ENCODE results near the gene DIDO1.
"Not testable (repeated sequence)": the region's sequence is repeated elsewhere in the genome, so short reads cannot be mapped to it uniquely, and the experiment has no call there.

DIDO1 gene

GRCh38 chr20:62873280-62873679 is 53.0 kb downstream of the DIDO1 start:
- Mint-ChIP-seq H3K9me3 (no peaks in the 10 kb centered on the region), H3K4me3 (no peak overlapping the region), H3K27me3 (no peaks in the 10 kb centered on the region), H3K36me3 (ENCODE audit: low read depth) (peaks cover 2% of the 10 kb centered on the region), H3K4me1 (ENCODE audit: low read depth) (peaks cover 16% of the 10 kb centered on the region), H3K27ac (no peak overlapping the region)
- DNase-seq = no peak

GRCh38 chr20:62872862-62873261 is 53.4 kb downstream of the DIDO1 start:
- H3K4me3 Mint-ChIP-seq = no peak overlapping the region
- DNase-seq = no peak
- H3K9me3 Mint-ChIP-seq = no peaks in the 10 kb centered on the region
- H3K36me3 Mint-ChIP-seq (ENCODE audit: low read depth) = no peaks in the 10 kb centered on the region
- no peak overlapping the region for H3K27ac Mint-ChIP-seq
- no peaks in the 10 kb centered on the region for H3K27me3 Mint-ChIP-seq
- peaks cover 16% of the 10 kb centered on the region for H3K4me1 Mint-ChIP-seq (ENCODE audit: low read depth)

DNA sequence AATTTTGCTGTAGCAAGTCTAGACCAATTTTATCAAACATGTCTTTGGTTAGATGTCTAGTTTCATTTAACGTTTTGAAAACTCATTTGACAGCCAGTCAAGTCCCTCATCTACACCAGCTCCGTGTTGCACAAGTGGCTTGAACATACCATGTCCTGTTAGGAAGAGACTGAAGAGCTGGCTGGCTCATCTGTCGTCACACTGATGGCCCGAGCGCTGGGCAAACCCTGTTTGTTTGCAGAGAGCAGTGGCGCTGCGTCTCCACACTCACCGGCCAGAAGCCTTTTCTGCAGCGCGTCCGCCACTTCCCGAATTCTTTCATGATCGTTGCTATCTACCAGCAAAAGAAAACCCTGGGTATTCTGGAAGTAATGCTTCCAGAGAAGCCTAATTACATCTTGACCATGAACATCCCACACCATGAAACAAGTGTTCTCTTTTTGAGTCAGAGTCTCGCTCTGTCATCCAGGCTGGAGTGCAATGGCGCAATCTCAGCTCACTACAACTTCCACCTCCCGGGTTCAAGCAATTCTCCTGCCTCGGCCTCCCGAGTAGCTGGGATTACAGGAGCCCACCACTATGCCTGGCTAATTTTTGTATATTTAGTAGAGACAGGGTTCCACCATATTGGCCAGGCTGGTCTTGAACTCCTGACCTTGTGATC is 54.0 kb downstream of the DIDO1 start:
- no peaks in the 10 kb centered on the region for H3K9me3 Mint-ChIP-seq
- H3K27ac Mint-ChIP-seq = no peak overlapping the region
- no peak overlapping the region for H3K4me3 Mint-ChIP-seq
- peaks cover 16% of the 10 kb centered on the region for H3K4me1 Mint-ChIP-seq (ENCODE audit: low read depth)
- DNase-seq = no peak
- H3K36me3 Mint-ChIP-seq (ENCODE audit: low read depth) = no peaks in the 10 kb centered on the region
- H3K27me3 Mint-ChIP-seq = no peaks in the 10 kb centered on the region

DNA sequence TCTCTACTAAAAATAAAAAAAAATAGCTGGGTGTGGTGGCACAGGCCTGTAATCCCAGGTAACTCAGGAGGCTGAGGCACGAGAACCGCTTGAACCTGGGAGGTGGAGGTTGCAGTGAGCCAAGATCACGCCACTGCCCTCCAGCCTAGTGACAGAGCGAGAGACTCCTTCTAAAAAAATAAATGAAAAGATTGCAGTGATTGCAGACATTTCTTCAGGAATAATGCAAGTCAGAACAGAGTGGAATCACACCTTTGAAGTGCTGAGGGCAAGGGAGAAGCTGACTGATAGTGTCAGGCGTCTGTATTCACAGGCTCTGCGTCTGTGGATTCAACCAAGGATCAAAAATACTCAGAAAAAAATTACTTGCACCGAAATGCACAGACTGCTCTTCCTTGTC is 62.1 kb downstream of the DIDO1 start:
- Mint-ChIP-seq H3K4me3 (no peak overlapping the region), H3K27me3 (peaks cover 3% of the 10 kb centered on the region), H3K36me3 (ENCODE audit: low read depth) (no peaks in the 10 kb centered on the region)

DNA sequence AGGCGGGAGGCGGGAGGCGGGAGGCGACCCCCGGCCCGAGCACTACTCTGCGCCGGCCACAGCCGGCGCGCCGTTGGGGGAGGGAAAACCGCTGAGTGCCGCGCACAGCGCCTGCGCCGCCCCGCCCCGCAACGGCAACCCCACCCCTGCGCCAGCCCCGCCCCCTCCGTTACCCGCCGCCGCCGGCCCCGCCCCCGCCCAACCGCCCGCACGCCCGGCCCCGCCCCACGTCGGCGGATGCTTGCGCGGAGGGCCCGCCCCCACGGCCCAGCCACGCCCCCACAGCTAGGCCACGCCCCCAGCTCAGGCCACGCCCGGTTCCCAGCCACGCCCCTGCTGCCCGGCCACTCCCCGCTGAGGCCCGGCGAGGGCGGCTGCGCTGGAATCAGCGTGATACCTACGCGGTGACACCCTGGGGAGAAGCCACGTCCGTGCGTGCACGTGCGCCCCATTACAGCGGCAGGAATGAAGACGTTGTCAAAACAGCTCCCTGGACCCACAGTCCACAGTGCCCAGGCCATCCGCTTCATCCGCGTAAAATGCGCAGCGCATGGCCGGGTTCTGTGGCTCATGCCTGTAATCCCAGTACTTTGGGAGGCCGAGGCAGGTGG is 64.5 kb downstream of the DIDO1 start, which contains the start of gene TCFL5:
TCFL5 (minus strand) TSS at position 97 of the 611 bp plus-strand sequence. CDS start 152 bp downstream, outside the sequence.
- Mint-ChIP-seq H3K4me1 (ENCODE audit: low read depth) (peaks cover 26% of the 10 kb centered on the region), H3K27me3 (peaks cover 3% of the 10 kb centered on the region), H3K27ac (peak within 1 kb of the TSS; percentile 19), H3K36me3 (ENCODE audit: low read depth) (peaks cover 8% of the 10 kb centered on the region), H3K4me3 (peak within 1 kb of the TSS; percentile 71), H3K9me3 (peaks cover 5% of the 10 kb centered on the region)
- DNase-seq = peak; percentile 99

More for the DNA sequence above, 62.1 kb downstream of the DIDO1 start:
- H3K4me1 Mint-ChIP-seq (ENCODE audit: low read depth) = peaks cover 17% of the 10 kb centered on the region
- DNase-seq = no peak
- H3K27ac Mint-ChIP-seq = no peak overlapping the region
- H3K9me3 Mint-ChIP-seq = peaks cover 5% of the 10 kb centered on the region

DNA sequence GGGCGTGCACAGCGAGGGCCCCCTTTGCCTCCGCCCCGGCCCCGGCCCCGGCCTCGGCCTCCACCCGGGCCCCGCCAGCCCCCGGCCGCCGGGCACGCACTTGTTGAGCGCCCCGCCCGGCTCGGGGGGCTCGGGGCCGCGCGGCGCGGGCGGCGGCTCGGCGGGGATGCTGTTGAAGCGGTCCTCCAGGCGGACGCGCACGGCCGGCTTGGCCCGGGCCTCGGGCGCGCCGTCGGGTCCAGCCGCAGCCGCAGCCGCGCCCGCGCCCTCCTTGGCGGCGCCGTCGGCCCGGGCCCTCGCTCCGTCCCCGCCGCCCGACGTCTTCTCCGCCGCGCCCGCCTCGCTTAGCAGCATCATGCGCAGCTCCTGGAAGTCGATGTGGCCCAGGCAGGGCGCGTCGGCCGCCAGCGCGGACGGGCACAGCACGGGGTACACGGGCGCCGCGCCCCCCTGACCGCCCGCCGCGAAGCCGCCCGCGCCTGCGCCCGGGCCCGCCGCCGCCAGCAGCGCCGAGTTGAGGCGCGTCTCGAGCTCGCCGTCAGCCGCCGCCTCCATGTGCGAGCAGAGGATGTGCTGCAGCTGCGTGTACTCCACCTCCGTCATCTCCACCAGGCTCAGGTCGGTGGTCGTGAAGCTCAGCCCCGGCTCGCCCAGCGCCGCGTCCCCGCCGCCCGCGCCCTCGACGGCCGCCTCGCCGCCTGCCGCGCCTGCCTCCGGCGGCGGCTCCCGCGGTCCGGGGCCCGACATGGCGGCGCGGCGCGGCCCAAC is 65.2 kb downstream of the DIDO1 start:
- Mint-ChIP-seq H3K36me3 (ENCODE audit: low read depth) (peaks cover 10% of the 10 kb centered on the region), H3K4me1 (ENCODE audit: low read depth) (peaks cover 26% of the 10 kb centered on the region), H3K4me3 (peak overlapping the region; percentile 35), H3K27me3 (peaks cover 3% of the 10 kb centered on the region), H3K27ac (no peak overlapping the region), H3K9me3 (peaks cover 5% of the 10 kb centered on the region)
- no peak for DNase-seq

GRCh38 chr20:62860391-62860923 is 65.8 kb downstream of the DIDO1 start:
- peak overlapping the region; percentile 17 for H3K27ac Mint-ChIP-seq
- peaks cover 3% of the 10 kb centered on the region for H3K27me3 Mint-ChIP-seq
- H3K9me3 Mint-ChIP-seq = peaks cover 5% of the 10 kb centered on the region
- no peak for DNase-seq
- H3K36me3 Mint-ChIP-seq (ENCODE audit: low read depth) = peaks cover 10% of the 10 kb centered on the region
- peak overlapping the region; percentile 71 for H3K4me3 Mint-ChIP-seq
- H3K4me1 Mint-ChIP-seq (ENCODE audit: low read depth) = peaks cover 26% of the 10 kb centered on the region

- Mint-ChIP-seq H3K4me1 (ENCODE audit: low read depth) (peaks cover 26% of the 10 kb centered on the region), H3K27ac (no peak overlapping the region), H3K9me3 (peaks cover 5% of the 10 kb centered on the region), H3K4me3 (peak overlapping the region; percentile 71), H3K27me3 (peaks cover 3% of the 10 kb centered on the region), H3K36me3 (ENCODE audit: low read depth) (peaks cover 16% of the 10 kb centered on the region)
- no peak for DNase-seq
Measured at GRCh38 chr20:62859721-62860120, 66.6 kb downstream of the DIDO1 start.

GRCh38 chr20:62858058-62858830 is 68.1 kb downstream of the DIDO1 start:
- DNase-seq = no peak
- Mint-ChIP-seq H3K4me3 (no peak overlapping the region), H3K4me1 (ENCODE audit: low read depth) (peaks cover 26% of the 10 kb centered on the region), H3K27ac (no peak overlapping the region), H3K9me3 (peaks cover 5% of the 10 kb centered on the region), H3K27me3 (peaks cover 3% of the 10 kb centered on the region), H3K36me3 (ENCODE audit: low read depth) (peaks cover 29% of the 10 kb centered on the region)

- no peak for DNase-seq
- Mint-ChIP-seq H3K4me1 (ENCODE audit: low read depth) (peaks cover 23% of the 10 kb centered on the region), H3K4me3 (no peak overlapping the region), H3K27ac (no peak overlapping the region), H3K36me3 (ENCODE audit: low read depth) (peaks cover 38% of the 10 kb centered on the region), H3K9me3 (no peaks in the 10 kb centered on the region), H3K27me3 (peaks cover 3% of the 10 kb centered on the region)
Measured at GRCh38 chr20:62856931-62857619, 69.2 kb downstream of the DIDO1 start.

- H3K36me3 Mint-ChIP-seq (ENCODE audit: low read depth) = peaks cover 47% of the 10 kb centered on the region
- peaks cover 2% of the 10 kb centered on the region for H3K27me3 Mint-ChIP-seq
- H3K27ac Mint-ChIP-seq = no peak overlapping the region
- DNase-seq = no peak
- H3K4me3 Mint-ChIP-seq = no peak overlapping the region
- peaks cover 17% of the 10 kb centered on the region for H3K4me1 Mint-ChIP-seq (ENCODE audit: low read depth)
- H3K9me3 Mint-ChIP-seq = no peaks in the 10 kb centered on the region
Measured at GRCh38 chr20:62855120-62855519, 71.2 kb downstream of the DIDO1 start.

GRCh38 chr20:62854121-62854520 is 72.2 kb downstream of the DIDO1 start:
- Mint-ChIP-seq H3K27ac (no peak overlapping the region), H3K27me3 (no peaks in the 10 kb centered on the region), H3K36me3 (ENCODE audit: low read depth) (peaks cover 49% of the 10 kb centered on the region), H3K9me3 (no peaks in the 10 kb centered on the region), H3K4me1 (ENCODE audit: low read depth) (peaks cover 9% of the 10 kb centered on the region), H3K4me3 (no peak overlapping the region)
- no peak for DNase-seq

- H3K9me3 Mint-ChIP-seq; H3K4me1 Mint-ChIP-seq (ENCODE audit: low read depth); H3K27me3 Mint-ChIP-seq; DNase-seq; H3K27ac Mint-ChIP-seq; H3K4me3 Mint-ChIP-seq: not testable (repeated sequence)
- peaks cover 50% of the 10 kb centered on the region for H3K36me3 Mint-ChIP-seq (ENCODE audit: low read depth)
Measured at GRCh38 chr20:62853304-62853703, 73.0 kb downstream of the DIDO1 start.
